Fibroblast of skin of left biceps (primary cell): ENCODE results near the gene LINGO1.

Experiments
- DNase-seq, 2 experiments: peaks; one replicate each; pipeline ENCODE4 v3.0.0-alpha.2; 2013; ENCODE audit warnings: low read depth in 2 of 2

The LINGO1 gene

DNA sequence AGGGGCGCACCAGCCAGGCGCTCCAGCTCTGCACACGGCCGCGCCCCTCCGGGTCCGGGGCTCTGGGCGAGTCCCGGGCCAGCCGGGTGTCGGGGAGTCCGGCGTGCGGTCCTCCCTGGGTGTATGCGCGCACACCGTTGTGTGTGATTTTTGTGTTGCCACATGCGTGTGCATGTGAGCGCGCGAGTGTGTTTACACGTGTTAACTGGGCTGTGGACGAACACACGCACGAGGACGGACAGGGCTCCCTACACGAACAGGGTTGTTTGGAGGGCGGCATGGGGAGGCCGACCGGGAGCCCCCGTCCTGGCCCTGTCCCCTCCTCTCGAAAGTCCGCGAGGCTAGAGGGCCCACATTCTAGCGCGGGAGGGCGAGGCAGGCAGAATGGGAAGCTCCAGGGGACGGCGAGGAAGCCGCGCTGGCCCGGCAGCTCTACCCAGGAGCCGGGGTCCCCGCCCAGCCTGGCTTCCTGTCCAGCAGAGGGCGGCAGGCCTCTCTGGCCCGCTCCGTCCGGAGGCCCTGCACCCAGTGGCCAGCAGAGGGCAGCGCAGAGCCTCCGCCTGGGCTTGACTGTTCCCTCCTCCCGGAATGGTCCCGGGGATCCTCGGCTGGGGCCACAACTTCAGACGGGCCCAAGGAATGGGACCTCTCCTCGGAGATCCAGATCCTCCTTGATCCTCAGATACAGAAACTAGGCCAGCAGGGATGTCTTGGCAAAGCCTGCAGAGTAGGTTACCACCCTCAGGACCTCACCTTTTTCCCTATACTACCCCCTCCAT, 611 bp upstream of the LINGO1 start:
- peak; percentile 28 to 39 for DNase-seq

DNA sequence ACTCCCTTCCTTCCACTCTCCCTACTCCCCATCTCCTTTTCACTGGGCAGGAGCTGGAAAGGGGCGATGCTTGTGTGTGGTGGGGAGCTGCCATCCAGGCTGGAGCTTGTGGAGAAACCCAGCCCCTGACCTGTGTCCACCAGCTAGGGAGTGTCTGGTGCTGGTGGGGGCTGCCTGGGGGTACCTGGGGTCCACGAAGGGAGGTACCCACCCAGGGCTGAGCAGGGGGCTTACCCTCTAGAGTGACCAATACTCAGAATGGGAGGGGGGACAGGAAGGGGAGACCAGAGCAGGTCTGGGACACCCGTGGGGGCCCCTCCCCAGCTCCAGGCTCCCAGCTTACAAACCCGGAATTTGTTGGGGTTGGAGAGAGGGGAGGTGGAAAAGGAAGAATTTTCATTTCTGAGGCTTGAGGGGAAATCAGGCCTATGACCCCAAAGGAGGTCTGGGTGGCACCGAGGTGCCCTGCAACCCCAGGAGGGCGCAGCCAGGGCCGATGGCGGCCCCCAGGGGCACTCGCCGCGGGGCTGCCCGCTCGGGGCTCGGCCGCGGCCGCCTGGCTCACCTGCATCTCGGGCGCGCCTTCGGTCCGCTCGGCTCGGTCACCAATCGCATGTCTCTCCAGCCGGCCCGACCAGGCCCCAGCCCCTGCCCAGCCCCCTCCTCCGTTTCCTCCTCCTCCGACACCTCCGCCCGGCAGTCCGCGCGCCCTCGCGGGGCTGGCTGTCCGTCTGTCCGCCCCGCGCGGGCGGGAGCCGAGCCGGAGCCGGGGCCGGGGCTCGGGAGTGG, 773 bp downstream of the LINGO1 start:
- DNase-seq: no peak

DNA sequence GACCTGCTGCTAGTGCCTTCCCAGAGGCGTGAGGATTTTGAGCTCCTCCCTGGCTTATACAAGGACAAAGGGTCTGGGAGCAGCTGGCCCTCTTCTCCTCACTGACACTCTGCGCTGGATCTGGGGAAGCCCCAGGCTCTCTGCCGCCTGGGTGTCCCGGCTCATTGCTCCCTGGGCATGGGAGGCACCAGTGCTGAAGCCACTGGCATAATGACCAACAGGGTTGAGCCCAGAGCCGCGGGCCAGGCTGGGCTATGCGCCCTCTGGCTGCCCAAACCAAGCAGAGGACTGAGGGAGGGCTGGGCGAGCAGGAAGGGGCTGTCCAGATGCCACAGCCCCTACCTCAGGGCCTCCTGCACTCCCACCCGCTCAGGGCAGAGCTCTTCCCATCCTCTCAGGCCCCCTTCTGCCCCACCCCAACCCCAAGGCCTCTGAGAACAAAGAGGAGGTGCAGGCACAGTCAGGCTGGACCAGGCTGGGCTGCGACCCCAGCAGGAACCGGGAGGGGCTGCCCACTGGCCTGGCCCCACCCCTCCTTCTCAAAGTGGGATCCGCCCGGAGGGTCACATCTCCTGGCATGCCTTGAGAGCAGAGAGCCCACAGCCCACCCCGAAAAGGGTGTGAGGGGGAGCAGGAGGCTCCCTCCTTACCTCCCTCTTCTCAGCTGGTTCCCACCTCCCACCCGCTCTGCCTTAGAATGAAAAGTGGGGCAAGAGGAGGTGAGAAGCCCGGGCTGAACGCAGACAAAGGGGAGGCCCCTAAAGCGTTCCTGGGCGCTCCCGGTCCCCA, 1.6 kb downstream of the LINGO1 start:
- no peak for DNase-seq

DNA sequence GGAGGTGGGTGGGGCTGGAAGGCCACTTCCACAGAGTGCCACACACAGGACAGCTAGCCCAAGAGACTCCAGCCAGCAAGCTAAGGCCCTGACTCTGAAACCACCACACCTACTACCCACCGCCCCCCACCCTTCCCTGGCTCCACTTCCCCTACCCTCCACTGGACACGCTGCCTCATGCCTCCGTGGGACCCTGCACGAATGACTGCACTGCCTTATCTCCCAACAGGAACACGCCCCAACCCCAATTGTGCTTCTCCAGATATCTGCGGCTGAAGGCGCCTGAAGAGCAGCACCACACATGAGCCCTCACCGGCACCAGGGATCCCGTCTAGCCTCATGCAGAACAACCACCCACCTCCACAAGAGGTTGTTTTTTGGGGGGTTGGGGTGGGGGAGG, 2.7 kb downstream of the LINGO1 start:
- no peak for DNase-seq

DNA sequence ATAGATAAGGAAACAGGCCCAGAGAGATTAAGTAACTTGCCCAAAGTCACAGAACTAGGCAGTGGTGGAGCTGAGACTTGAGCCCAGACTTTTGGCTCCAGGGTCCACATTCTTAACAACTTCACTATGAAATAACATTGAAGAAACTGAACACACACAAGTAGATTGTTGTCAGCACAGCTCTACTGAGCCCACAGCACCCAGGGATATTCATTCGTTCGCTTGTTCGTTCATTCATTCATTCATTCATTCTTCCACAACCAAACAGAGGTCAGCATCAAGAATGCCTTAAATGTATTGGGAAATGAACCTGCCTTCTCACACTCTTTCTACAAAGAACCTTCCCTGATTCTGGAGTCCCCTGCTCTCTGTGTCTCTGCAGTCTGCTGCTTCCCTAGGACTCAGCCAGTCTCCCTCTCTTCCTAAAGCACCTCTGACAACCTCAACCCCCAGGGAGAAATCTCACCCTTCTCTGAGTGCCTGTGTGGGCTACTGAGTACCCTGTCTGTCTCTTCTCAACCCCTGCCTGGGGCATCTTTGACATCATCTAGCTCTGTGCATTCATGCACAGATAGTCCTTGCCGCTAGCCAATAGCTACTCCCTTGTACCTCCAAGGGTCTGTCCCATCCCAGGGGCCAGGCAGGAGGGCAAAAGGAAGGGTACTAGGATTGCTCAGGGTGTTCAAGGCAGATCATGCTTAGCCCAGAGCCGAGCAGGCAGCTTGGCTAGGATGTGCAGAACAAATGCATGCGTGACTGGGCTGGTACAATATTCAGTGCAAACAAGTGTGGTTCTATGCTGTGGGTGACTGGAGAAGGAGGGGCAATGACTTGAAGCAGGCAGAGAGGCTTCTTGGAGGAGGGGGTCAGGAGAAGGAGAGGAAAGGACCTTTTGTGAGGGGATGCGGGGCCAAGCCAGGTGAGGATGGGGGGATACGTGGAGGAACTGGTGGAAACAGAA, 3.4 kb downstream of the LINGO1 start:
- no peak for DNase-seq

DNA sequence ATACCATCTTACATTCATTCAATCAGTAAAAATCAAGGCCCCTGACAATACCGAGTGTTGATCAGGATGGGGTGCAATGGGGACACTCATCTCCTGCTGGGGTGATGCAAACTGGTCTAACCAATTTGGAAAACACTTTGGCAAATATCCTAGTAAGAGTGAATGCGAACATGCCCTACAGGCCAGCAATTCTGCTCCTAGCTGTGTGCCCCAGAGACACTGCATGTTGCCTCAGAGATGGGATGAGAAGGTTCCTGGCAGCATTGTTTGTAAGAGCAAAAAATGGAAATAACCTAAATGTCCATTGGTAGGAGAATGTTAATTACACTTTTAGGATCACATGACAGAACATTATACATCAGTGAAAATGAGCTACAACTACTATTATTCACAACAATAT, 4.7 kb downstream of the LINGO1 start:
- DNase-seq: no peak

DNA sequence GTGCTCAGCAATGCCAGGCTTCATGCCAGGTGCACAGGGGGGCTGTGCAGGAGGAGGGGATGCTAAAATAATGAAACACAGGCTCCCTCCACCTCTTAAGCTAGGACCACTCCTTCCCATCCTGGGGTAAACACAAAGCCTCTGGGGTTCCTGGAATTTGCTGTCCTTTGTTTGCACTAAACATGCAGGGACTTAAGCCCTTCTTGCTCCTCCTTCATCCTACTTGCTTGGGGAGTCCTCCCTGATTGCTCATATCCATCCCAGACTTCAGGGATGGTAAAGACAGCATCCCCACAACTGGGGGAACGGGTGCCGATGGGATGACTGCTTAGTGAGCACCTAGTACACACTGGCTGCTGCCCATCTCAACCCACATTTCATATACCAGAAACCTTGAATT, 5.1 kb downstream of the LINGO1 start:
- DNase-seq: no peak

DNA sequence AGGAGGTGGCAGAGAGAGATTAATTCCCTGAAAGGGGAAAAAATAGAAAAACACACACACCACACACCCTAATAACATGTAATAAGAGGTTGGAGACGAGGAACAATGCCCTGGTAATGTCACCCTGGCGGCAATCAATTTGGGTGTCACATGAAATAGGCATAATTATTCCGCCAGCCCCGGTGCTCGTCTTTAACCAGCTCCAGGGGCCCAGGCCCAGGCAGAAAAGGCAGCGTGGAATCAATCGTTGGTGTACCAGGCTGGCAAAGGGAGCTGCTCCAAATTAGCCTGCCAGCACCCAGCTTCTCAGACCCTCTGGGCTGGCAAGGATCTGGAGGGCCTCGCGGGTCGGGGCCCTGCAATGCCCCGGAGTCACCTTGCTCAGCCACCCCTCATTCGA, 5.6 kb downstream of the LINGO1 start:
- DNase-seq: no peak

DNA sequence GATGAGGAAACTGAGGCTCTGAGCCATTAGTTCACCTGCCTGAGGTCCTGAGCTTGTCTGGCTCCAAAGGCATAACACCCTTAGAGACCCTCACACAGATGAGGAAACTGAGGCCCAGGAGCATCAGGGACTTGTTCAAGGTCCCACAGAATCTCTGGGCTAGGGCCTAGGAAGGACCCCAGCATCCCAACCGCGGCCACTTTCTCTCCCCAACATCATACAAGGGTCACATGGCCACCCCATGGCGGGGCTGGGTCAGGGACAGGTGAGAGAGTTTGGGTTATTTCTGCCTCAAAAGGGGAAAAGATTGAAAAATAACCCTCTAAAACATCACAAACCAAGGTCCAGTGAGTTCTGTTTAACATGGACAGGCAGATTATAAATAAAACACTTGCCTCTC, 6.7 kb downstream of the LINGO1 start:
- no peak for DNase-seq

DNA sequence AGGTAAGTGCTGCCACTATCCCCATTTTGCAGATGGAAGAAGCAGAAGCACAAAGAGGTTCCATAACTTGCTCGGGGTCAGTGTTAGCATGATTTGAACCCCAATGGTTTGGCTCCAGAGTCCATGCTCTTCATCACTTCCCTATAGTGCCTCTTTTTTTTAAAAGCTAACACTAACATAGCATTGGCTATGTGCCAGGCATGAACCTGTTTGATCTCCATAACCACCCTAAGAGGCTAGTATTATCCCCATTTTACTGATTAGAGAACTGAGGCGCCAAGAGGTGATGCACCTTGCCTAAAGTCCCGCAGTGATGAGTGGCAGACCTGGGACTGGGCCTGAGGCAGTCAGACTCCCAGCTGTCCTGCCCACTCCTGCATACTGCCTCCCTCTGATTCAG, 7.3 kb downstream of the LINGO1 start:
- no peak for DNase-seq

DNA sequence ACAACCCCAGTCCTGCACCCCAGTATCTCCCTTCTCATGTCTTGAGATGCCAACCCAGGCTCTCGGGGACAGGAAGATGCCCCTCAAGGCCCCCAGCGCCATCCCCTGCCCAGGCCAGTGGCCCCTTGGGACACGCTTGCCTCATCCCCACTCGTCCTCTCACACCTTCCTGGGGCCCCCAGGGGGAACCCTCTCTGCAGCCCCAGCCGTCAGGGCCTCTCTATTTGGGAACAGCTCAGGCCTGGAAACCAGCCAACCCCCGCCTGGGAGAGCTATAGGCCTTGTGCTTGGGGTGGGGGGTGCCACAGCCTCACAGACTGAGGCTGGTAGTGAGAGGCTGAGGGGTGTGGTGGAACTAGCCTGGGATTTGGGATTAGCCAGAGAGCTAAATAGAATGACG, 7.8 kb downstream of the LINGO1 start:
- no peak for DNase-seq

DNA sequence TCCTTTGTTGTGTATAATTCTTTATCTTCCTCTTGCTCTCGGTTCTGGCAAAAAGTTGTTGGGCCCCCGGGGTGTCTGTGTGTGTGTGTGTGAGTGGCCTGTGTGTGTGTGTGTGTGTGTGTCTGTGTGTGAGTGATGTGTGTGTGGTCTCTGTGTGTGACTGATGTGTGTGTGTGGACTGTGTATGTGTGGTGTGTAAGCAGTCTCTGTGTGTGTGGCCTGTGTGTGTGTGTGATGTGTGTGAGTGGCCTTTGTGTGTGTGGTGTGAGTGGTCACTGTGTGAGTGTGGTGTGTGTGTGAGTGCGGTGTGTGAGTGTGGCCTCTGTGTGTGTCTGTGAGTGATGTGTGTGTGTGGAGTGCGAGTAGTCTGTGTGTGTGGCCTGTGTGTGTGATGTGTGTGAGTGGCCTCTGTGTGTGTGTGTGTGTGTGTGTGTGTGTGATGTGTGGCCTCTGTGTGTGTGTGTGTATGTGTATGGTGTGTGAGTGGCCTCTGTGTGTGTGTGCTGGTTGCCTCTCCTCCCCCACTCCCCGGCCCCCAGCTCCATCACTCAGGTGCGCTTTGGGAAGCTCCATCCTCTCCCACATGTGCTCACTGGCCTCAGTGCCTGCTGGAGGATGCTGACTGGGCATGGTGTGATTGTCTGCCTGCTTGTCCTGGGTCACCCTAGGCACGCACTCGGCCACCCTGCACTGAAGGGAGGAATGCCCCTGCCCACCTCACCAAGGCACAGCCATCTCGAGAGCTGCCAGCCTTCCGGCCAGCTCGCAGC, 8.8 kb downstream of the LINGO1 start:
- DNase-seq: no peak

DNA sequence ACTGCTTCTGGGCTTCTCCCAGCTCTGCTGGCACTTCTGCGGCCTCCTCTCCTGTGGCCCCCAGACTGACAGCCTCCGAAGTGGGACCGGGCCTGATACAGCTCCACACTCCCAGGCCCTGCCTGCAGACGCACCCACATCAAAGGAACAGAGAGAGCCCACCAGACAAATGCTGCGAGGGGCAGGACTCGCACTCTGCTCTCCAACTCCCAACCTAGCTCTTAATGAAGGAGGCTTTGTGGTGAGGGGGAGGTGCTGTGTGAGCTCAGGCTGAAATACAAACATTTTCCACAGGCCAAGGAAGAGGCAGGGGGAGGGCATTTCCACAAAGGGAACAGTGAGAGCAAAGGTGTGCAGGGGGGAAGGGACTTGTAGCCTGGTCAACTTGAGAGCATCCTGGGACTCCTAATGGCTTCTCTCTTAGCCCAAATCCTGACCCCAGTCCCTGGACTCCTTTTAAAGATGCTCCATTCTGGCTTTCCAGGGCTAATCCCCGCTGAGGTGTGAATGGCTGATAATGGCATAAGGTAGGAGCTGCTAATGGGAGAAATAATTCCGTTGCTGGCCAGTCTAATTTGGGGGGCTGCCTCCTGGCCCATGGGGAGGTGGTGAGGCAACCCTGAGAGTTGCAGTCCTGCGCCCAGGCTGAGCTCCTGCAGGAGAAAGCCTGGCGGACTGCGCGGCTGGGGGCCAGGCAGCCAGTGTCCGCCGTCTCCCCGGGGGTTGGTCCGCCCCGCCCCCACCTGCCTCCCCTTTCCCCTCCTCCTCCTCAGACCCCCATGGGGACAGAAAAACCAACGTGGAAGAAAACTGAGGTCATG, 9.6 kb downstream of the LINGO1 start:
- no peak for DNase-seq

DNA sequence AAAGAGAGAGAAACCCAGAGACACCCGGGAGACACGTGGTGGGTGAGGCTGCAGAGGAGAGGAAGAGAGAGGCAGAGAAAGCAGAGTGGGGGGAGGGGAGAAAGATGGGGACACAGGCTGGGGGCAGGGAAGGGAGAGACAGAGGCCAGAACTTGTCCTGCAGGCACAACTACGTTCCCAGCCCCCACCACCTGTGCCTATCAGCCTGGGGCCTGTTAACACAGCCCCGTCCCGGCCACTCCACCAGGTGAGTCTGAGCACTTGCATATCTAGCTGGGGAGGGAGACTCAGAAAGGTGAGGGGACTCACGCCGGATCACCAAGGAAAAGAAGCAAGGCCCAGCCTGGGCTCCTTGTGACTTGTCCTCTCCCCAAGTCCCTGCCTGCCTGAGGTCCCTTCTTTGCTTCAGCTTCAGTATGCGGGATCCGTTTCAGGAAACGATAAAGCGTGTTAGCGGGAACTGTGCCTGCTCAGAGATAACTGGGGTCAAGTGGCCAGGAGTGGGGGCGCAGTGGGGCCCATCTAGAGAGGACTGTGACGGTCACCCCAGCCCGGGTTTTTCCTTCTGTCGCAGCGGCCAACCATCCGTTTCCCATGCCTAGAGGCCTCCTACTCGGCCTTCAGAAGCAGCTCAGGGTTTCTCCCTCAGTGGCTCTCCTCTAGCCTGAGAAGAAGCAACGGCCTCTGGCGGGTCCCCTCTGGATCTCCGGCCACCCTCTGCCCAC, 10.3 kb downstream of the LINGO1 start:
- no peak for DNase-seq

DNA sequence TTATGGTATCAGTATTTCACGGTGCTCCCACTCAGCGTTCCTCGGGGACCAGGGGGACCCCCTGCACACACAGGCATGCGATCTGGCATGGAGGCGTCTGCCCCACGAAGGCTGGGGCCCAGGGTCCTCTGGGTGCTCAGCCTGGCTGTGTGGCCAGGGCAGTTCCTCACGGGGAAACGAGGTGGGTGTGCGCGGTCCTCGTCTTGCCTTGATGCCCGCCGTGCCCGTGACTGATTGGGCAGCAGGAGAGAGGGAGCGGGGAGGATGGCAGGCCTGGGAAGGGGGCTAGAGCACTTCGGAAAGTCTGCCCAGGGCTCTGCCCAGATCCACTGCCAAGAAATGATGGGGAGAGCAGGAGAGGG, 10.9 kb downstream of the LINGO1 start:
- no peak for DNase-seq

DNA sequence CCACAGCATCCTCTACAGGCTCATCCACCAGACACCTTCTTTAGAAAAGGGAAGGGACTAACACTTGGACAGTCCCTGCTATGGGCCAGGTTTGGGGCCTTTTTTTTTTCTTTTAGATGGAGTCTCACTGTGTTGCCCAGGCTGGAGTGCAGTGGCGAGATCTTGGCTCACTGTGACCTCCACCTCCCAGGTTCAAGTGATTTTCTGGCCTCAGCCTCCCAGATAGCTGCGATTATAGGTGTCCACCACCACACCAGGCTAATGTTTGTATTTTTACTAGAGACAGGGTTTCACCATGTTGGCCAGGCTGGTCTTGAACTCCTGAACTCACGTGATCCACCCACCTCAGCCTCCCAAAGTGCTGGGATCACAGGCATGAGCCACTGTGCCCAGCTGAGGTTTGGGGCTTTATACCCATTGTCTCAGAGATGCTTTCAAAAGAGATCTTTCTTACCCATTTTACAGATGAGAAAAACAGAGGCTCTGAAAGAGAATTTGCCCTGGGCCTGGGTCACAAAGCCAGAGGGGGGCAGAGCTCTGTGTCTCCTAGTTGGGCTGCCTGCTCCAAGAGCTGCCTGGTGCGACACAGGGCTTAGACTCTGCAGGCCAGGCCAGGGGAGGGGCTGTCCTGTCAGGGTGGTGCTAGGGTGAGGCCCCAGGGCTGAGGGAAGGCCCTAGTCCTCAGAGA, 11.6 kb downstream of the LINGO1 start:
- DNase-seq: no peak

DNA sequence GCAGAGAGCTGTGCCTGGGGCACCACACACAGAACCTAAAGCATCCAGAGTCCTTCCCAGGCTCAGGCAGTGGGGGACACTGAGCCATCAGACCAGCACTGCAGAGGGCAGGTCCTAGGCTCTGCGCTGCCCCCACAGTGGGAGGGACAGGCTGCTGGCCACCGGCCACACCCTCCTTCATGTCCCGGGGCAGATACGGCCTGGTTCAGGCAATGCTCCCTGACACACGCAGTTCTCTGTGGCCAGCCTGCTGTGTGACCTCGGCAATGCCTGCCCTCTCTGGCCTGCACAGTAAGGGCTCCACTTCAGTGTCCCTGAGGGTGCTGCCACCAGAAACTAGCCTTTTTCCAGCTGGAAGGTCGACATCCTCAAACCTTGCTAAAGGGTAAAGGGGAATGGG, 12.4 kb downstream of the LINGO1 start:
- DNase-seq: no peak

DNA sequence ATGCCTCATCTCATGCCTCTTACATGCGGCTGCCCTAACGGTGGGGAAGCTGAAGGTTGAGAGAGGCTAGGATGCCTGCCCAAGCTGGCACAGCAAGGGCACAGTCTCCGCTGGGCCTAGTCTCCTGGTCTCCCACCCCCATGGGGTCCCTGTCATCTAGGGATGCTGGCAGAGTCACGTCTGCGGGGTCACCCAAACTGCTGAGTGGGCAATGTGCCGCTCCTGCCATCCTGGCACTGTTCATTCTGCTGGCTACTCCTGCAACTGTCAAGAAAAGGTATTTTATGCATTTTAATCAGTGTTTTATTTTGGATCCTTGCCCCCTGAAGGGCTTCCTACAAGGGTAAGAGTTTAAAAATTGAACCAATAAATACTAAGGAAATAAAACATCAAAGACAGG, 12.8 kb downstream of the LINGO1 start:
- DNase-seq: no peak
